Bronchial epithelial cell (primary cell): ENCODE measurements around the gene TTC12. TPM values are rescaled to one million over a fixed set of nuclear protein-coding genes. Genes with fewer than 3 reads are reported as not detected.

Source experiments
- DNase-seq: peaks from one replicate; pipeline ENCODE4 v3.0.0-alpha.2; 2010; ENCODE audit warnings: low read depth
- FAIRE-seq: peaks from 2 replicates; lab custom pipeline; 2011; peaks lifted over from hg19 to GRCh38; lab: Jason Lieb, UNC
- H3K27me3 ChIP-seq: 2 replicates; pipeline ENCODE4 v1.5.1; 2011; ENCODE audit warnings: low read length; ENCODE audit not compliant: control insufficient read depth, insufficient read depth
- H3K36me3 ChIP-seq: 2 replicates; pipeline ENCODE4 v1.5.1; 2011; ENCODE audit warnings: low read length; ENCODE audit not compliant: control insufficient read depth, insufficient read depth
- H3K4me3 ChIP-seq: 2 replicates; pipeline ENCODE4 v1.5.1; 2011; ENCODE audit warnings: mild to moderate bottlenecking, low read depth, low read length, control low read depth
- CTCF ChIP-seq: IDR thresholded peaks from 2 replicates; pipeline ENCODE4 v1.5.1; 2011; ENCODE audit warnings: mild to moderate bottlenecking, moderate library complexity, low read length, control low read depth, inconsistent platforms; ENCODE audit not compliant: insufficient read depth, severe bottlenecking
- total RNA-seq: library from RNA; depleted of rRNA; stranded (reverse); fragments of >200 nt; gene quantifications from 2 replicates; pipeline ENCODE4 v1.2.1, GENCODE V29; 2014

TTC12 gene
- total RNA-seq, 1 donor from 2014 or later = 12.9 TPM

- no peak for TF ChIP-seq CTCF
- DNase-seq = peak; percentile 62
Measured at GRCh38 chr11:113377681-113378412, 63.5 kb downstream of the TTC12 start.

DNA sequence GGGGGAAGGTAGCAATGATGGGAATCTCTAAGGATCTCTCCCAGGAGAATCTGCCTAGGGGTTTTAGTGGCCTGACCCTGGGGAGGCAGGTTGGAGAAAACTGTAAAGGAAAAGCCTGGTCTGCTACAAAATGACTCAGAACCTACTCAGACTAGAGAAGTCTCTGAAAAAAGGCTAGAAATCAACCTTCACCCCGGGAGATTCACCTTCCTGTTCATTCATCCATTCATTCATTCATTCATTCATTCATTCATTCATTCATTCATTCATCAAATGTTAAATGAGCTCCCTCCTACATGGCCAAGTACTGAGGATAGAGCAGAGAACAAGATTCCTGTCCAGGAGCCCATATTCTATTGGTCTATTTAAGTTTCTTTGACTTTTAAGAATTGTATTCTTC, 64.3 kb downstream of the TTC12 start:
- Histone ChIP-seq H3K36me3 (no peaks in the 10 kb centered on the region), H3K4me3 (no peak overlapping the region), H3K27me3 (no peaks in the 10 kb centered on the region)
- DNase-seq (peak; percentile 28), FAIRE-seq (no peak)
- no peak for TF ChIP-seq CTCF

More at GRCh38 chr11:113377681-113378412, 63.5 kb downstream of the TTC12 start:
- Histone ChIP-seq H3K27me3 (no peaks in the 10 kb centered on the region), H3K4me3 (no peak overlapping the region), H3K36me3 (no peaks in the 10 kb centered on the region)
- peak; percentile 75 for FAIRE-seq

- no peaks in the 10 kb centered on the region for H3K27me3 ChIP-seq
- FAIRE-seq = no peak
- DNase-seq = no peak
- no peak for TF ChIP-seq CTCF
- H3K36me3 ChIP-seq = no peaks in the 10 kb centered on the region
- no peak overlapping the region for H3K4me3 ChIP-seq
Measured at GRCh38 chr11:113382121-113382520, 67.7 kb downstream of the TTC12 start.

- DNase-seq (peak; percentile 100), FAIRE-seq (peak; percentile 95)
- Histone ChIP-seq H3K36me3 (no peaks in the 10 kb centered on the region), H3K27me3 (no peaks in the 10 kb centered on the region), H3K4me3 (no peak overlapping the region)
- TF ChIP-seq CTCF = no peak
Measured at GRCh38 chr11:113384551-113384950, 70.2 kb downstream of the TTC12 start.

GRCh38 chr11:113385749-113386148, 71.4 kb downstream of the TTC12 start:
- no peak overlapping the region for H3K4me3 ChIP-seq
- DNase-seq = peak; percentile 38
- no peak for FAIRE-seq
- TF ChIP-seq CTCF = no peak
- H3K36me3 ChIP-seq = no peaks in the 10 kb centered on the region
- no peaks in the 10 kb centered on the region for H3K27me3 ChIP-seq
